HFF-Myc (cell line): ENCODE results near the gene SNAI1.

ENCODE experiments used
- DNase-seq: peaks from one replicate; pipeline ENCODE4 v3.0.0-alpha.2; 2011; ENCODE audit warnings: low read depth; ENCODE audit errors: extremely low read depth
- H3K4me3 ChIP-seq: replicated peaks from 2 replicates; pipeline ENCODE4 v1.5.1; 2011; ENCODE audit warnings: low read depth, mild to moderate bottlenecking, control low read depth, low read length
- TF ChIP-seq, protein P1 (sequence below): IDR thresholded peaks from 2 replicates; pipeline ENCODE4 v1.5.1; 2012; ENCODE audit warnings: mild to moderate bottlenecking, low read depth, low read length, control low read depth; ENCODE audit errors: missing control alignments

SNAI1 gene

DNA sequence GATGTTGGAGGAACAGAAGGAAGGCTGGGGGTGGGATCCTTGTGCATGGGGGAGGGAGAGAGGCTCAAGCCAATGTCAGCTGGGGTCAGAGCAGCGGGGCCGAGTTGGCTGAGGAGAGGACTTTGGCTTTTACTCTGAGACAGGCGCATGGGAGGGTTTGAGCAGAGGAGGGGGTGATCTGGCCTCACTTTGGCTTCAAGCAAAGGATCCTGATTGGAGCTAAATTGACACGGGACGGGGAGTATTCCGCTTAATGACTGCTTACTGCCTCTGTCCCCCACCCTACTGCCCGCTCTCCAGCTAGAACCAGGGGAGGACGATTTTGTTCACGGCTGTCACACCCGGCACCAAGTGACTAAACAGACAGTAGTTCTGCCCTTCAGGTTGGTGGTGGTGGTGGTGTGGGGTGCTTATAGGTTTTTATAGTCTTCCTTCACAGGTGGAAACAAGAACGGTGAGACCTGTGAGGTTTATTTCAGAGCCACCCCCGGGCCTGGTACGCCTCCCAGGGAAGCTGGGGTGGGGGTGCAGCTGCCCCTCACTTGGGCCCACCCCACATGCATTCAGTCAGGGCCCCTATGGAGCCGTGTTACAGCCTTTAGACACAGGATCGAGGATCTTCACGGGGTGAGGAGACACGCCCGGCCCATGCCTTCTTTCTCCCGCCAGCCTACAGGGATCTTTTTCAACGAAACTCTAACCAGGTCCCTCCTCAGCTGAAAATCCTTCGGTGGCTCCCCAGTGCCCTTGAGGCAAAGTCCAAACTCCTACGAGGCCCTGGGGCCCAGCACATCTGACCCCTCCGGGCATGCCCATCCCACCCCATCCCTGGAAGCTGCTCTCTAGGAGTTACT lies 1.3 kb upstream of the SNAI1 start:
- no peak for DNase-seq
- H3K4me3 ChIP-seq: no peak overlapping the region
- TF ChIP-seq, protein P1, sequence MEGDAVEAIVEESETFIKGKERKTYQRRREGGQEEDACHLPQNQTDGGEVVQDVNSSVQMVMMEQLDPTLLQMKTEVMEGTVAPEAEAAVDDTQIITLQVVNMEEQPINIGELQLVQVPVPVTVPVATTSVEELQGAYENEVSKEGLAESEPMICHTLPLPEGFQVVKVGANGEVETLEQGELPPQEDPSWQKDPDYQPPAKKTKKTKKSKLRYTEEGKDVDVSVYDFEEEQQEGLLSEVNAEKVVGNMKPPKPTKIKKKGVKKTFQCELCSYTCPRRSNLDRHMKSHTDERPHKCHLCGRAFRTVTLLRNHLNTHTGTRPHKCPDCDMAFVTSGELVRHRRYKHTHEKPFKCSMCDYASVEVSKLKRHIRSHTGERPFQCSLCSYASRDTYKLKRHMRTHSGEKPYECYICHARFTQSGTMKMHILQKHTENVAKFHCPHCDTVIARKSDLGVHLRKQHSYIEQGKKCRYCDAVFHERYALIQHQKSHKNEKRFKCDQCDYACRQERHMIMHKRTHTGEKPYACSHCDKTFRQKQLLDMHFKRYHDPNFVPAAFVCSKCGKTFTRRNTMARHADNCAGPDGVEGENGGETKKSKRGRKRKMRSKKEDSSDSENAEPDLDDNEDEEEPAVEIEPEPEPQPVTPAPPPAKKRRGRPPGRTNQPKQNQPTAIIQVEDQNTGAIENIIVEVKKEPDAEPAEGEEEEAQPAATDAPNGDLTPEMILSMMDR: no peak

DNA sequence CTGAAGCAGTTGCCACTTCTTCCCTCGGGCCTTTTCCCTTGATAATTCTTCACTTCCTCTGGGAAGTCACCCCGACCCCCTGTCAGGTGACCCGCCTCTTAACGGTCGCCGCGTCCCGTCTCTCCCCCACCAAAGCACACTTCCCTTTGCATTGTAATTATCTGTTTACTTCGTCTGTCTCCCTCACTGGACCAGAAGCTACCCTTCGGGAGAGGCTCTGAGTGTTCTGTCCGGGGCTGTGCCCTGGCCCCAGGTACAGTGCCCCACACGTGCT lies 771 bp upstream of the SNAI1 start:
- no peak for DNase-seq
- H3K4me3 ChIP-seq: peak overlapping the region; percentile 94; the same call in 1 of the 2 replicates
- TF ChIP-seq, protein P1: no peak

DNA sequence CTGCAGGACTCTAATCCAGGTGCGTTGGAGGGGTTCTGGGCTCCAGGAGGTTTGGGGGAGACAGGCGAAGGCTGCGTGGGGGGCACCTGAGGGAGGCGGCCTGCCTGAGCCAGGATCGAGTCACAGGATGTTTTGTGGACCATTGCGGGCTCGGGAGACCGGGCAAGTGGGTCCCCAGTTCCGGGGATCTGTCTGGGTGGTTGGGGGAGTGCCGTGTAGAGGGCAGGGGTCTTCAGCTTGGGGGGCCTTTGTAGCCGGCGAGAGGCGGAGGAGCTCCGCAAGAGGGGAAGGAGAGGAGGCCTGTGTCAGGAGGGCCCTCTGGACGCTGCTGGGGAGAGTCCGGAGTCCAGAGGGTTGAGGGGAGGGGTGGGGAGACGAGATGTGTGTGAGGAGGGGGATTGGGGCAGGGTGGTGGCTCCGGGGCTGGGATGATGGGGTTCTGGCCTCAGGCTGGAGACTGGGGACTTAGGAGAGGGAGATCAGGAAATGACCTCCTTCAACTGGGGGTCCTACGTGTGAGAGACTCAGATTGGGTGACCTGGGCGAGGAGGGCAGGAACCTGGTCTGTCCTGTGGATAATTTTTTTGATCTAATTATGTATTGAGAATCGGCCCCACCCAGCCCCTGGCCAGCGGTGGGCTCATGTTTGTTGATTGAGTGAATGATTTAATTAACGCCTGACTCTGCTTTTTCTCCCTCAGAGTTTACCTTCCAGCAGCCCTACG lies 505 bp downstream of the SNAI1 start:
- H3K4me3 ChIP-seq: peak overlapping the region; percentile 94
- DNase-seq: no peak
- TF ChIP-seq, protein P1: no peak

DNA sequence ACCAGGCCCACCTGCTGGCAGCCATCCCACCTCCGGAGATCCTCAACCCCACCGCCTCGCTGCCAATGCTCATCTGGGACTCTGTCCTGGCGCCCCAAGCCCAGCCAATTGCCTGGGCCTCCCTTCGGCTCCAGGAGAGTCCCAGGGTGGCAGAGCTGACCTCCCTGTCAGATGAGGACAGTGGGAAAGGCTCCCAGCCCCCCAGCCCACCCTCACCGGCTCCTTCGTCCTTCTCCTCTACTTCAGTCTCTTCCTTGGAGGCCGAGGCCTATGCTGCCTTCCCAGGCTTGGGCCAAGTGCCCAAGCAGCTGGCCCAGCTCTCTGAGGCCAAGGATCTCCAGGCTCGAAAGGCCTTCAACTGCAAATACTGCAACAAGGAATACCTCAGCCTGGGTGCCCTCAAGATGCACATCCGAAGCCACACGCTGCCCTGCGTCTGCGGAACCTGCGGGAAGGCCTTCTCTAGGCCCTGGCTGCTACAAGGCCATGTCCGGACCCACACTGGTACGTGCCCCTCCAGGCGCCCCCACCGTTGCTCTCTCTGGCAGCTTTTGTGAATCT lies 1.1 kb downstream of the SNAI1 start:
- DNase-seq: no peak
- peak overlapping the region; percentile 94 for H3K4me3 ChIP-seq
- TF ChIP-seq, protein P1: no peak

DNA sequence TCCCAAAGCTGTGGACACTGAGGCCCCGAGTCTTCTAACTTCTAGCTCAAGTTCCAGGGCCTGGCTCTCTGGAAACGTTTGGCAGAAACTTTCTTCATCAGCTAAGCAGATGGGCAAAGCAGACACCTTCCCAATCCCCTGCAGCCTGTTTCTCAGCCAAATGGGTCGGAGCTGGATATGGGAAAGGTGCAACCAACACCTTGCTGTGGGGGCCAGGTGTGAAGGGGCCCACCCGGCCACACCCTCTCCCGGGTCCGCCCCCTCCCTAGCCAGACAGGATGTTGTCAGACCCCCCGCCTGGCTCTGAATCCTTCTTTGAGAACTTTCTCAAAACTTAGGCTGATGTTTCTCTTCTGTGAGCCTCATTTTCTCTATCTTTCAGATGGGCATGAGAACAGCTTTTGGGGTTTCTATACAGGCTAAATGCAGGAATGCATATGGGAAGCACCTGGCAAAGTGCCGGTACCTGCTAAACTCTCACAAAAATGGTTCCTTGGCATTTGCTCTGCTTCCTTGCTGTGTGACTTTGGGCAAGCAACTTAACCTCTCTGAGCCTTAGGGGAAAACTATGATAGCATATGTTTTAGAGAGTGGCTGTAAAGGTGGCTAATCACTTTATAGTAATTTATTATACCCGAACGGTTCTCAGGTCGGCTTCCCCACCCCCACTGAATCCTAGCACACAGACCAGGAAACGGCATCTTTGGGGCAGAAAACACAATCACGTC lies 1.8 kb downstream of the SNAI1 start:
- TF ChIP-seq, protein P1: no peak
- H3K4me3 ChIP-seq: peak overlapping the region; percentile 94
- DNase-seq: no peak

DNA sequence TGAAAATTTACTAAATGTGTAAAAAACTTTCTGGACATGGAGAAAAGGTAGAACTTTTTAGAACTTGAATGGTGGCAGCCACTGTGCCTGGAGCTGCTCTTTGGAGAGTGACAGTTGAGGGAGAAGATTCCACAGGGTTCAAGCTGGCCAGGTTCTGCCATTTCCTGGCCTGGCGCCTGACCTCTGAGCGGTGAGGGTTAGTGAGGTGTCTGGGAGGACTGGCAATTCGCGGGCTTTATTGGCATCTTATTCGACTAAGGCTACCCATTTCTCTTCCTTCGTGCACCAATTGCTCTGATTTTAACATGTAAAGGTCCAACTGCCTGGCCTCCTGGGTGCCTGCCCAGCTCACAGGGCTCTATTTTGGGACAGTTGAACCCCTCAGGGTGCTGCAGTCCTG lies 2.4 kb downstream of the SNAI1 start:
- TF ChIP-seq, protein P1: no peak
- H3K4me3 ChIP-seq: peak overlapping the region; percentile 94
- DNase-seq: no peak
